CD4-positive, alpha-beta memory T cell (primary cell): ENCODE measurements around the gene SLBP. TPM values are rescaled to one million over a fixed set of nuclear protein-coding genes. Genes with fewer than 3 reads are reported as not detected.
A peak's percentile ranks its signal among the peaks of the same experiment; 100 is the strongest.

Experiments
- CTCF ChIA-PET: fragments of 350-600 bp; sonication (Branson Sonifier 250); formaldehyde crosslinking; loops from one replicate; lab custom pipeline; 2021; ENCODE audit warnings: inconsistent platforms; ENCODE audit not compliant: partially characterized antibody; lab: Charles Lee
- POLR2A ChIA-PET: fragments of 350-600 bp; sonication (Branson Sonifier 250); formaldehyde crosslinking; loops from one replicate; lab custom pipeline; 2021; ENCODE audit not compliant: partially characterized antibody; lab: Charles Lee
- DNase-seq, 5 donors: peaks; one replicate each; pipeline versions ENCODE4 v3.0.0 to v3.0.0-alpha.2; 2020 to 2022; ENCODE audit warnings: mixed read lengths in 1 of 5
- H3K27ac ChIP-seq: one replicate; pipeline ENCODE4 v1.7.0; 2013; ENCODE audit warnings: low read depth, low read length
- H3K27me3 ChIP-seq: 2 replicates; pipeline ENCODE4 v1.7.0; 2013; ENCODE audit warnings: mild to moderate bottlenecking, low read length, moderate library complexity; ENCODE audit not compliant: insufficient read depth
- H3K36me3 ChIP-seq: 2 replicates; pipeline ENCODE4 v1.7.0; 2013; ENCODE audit warnings: mild to moderate bottlenecking, low read length, moderate library complexity; ENCODE audit not compliant: insufficient read depth
- H3K4me1 ChIP-seq: 2 replicates; pipeline ENCODE4 v1.7.0; 2013; ENCODE audit warnings: mild to moderate bottlenecking, low read length, moderate library complexity; ENCODE audit not compliant: insufficient read depth
- H3K4me3 ChIP-seq, 2 donors: one replicate each; pipeline ENCODE4 v1.7.0; 2013; ENCODE audit warnings: low read length in 2 of 2, mild to moderate bottlenecking in 1 of 2
- H3K9me3 ChIP-seq, 2 donors: one replicate each; pipeline ENCODE4 v1.7.0; 2013; ENCODE audit warnings: low read length in 2 of 2, control low read depth in 1 of 2; ENCODE audit not compliant: control insufficient read depth in 1 of 2
- H3K27ac Mint-ChIP-seq, 7 donors: one replicate each; pipeline ENCODE4 v1.8.0; 2020 to 2021; ENCODE audit warnings: mixed read lengths in 7 of 7, mild to moderate bottlenecking in 6 of 7, inconsistent platforms in 3 of 7, moderate library complexity in 3 of 7
- H3K27me3 Mint-ChIP-seq, 2 donors: one replicate each; pipeline ENCODE4 v1.8.0; 2020 to 2021; ENCODE audit warnings: mixed read lengths in 2 of 2
- H3K36me3 Mint-ChIP-seq, 2 donors: one replicate each; pipeline ENCODE4 v1.8.0; 2020 to 2021; ENCODE audit warnings: mixed read lengths in 2 of 2, inconsistent platforms in 1 of 2, mild to moderate bottlenecking in 1 of 2
- H3K4me1 Mint-ChIP-seq, 4 donors: one replicate each; pipeline ENCODE4 v1.8.0; 2020 to 2021; ENCODE audit warnings: mixed read lengths in 4 of 4, mild to moderate bottlenecking in 1 of 4
- H3K4me3 Mint-ChIP-seq, 8 donors: one replicate each; pipeline ENCODE4 v1.8.0; 2020 to 2021; ENCODE audit warnings: mixed read lengths in 8 of 8, mild to moderate bottlenecking in 7 of 8, moderate library complexity in 6 of 8, inconsistent platforms in 3 of 8
- H3K9me3 Mint-ChIP-seq, 8 donors: one replicate each; pipeline ENCODE4 v1.8.0; 2020 to 2021; ENCODE audit warnings: mixed read lengths in 8 of 8, mild to moderate bottlenecking in 5 of 8, inconsistent platforms in 3 of 8, moderate library complexity in 1 of 8
- intact Hi-C: fragments of 100-400 bp; cut with micrococcal nuclease; formaldehyde crosslinking; loops from one replicate; pipeline ENCODE4 v1.15.1; 2023
- polyA plus RNA-seq, 2 donors: library from polyadenylated mRNA; unstranded; fragments of 300-500 nt; fragmentation: Illumina TruSeq; gene quantifications; one replicate each; pipeline ENCODE4 v1.2.3, GENCODE V29; 2021
- total RNA-seq, 2 experiments: library from RNA; stranded (reverse); gene quantifications; one replicate each; pipeline ENCODE4 v1.2.3, GENCODE V29; 2021

The SLBP gene
- total and polyA plus RNA-seq, 4 experiments from 2014 or later: 41.8 to 71.6 (median 58.0) TPM

- Histone ChIP-seq H3K27ac (no peak overlapping the region), H3K36me3 (peaks cover 65% of the 10 kb centered on the region), H3K4me1 (no peaks in the 10 kb centered on the region), H3K4me3 (no peak overlapping the region), H3K9me3 (peaks cover 0 to 9% of the 10 kb centered on the region in 2 donors), H3K27me3 (no peaks in the 10 kb centered on the region)
- H3K4me3 Mint-ChIP-seq: no peak overlapping the region
- intact Hi-C loops: no loop called here
- no peak for DNase-seq
- no peaks in the 10 kb centered on the region for H3K27me3 Mint-ChIP-seq
- CTCF ChIA-PET: interaction anchor here (1.5 to 3.0 kb wide), 2 partner anchors 11 to 44 kb away, joined by 4 to 13 read pairs; no protein-coding TSS in a partner anchor
- peaks cover 43 to 58% of the 10 kb centered on the region in 2 donors for H3K36me3 Mint-ChIP-seq
- no peak overlapping the region for H3K27ac Mint-ChIP-seq
- peaks cover 0 to 17% (median 6%) of the 10 kb centered on the region in 8 donors for H3K9me3 Mint-ChIP-seq
- H3K4me1 Mint-ChIP-seq: no peaks in the 10 kb centered on the region
- POLR2A ChIA-PET: interaction anchor here (1.2 kb wide), 1 partner anchor 9 kb away, joined by 5 read pairs; no protein-coding TSS in a partner anchor
These were observed 24.7 kb upstream of the SLBP start for GRCh38 chr4:1736812-1737211.

- DNase-seq: no peak
- ChIA-PET CTCF (no interaction called here), POLR2A (no interaction called here)
These were observed 23.1 kb upstream of the SLBP start for GRCh38 chr4:1735215-1735614.

GRCh38 chr4:1732911-1733310 is 20.8 kb upstream of the SLBP start:
- POLR2A ChIA-PET: interaction anchor here (1.0 kb wide), 1 partner anchor 42 kb away, joined by 3 read pairs; no protein-coding TSS in a partner anchor

More at GRCh38 chr4:1735215-1735614, 23.1 kb upstream of the SLBP start:
- peak overlapping the region in 1 of 7 donors; percentile 37 for H3K27ac Mint-ChIP-seq
- H3K27me3 Mint-ChIP-seq: no peaks in the 10 kb centered on the region
- Histone ChIP-seq H3K36me3 (peaks cover 61% of the 10 kb centered on the region), H3K27ac (no peak overlapping the region), H3K4me3 (no peak overlapping the region), H3K27me3 (no peaks in the 10 kb centered on the region), H3K4me1 (peaks cover 5% of the 10 kb centered on the region), H3K9me3 (peaks cover 0 to 9% of the 10 kb centered on the region in 2 donors)
- no peak overlapping the region for H3K4me3 Mint-ChIP-seq
- intact Hi-C loops: no loop called here
- H3K4me1 Mint-ChIP-seq: peaks cover 0 to 15% (median 1%) of the 10 kb centered on the region in 4 donors
- H3K36me3 Mint-ChIP-seq: peaks cover 32 to 57% of the 10 kb centered on the region in 2 donors
- peaks cover 0 to 17% (median 6%) of the 10 kb centered on the region in 8 donors for H3K9me3 Mint-ChIP-seq

GRCh38 chr4:1731180-1731579 is 19.1 kb upstream of the SLBP start:
- CTCF ChIA-PET: interaction anchor here (1.1 to 18.0 kb wide), 3 partner anchors 11 to 49 kb away, joined by 3 to 591 read pairs (median 3); no protein-coding TSS in a partner anchor
- Mint-ChIP-seq H3K27me3 (no peaks in the 10 kb centered on the region), H3K36me3 (peaks cover 25 to 56% of the 10 kb centered on the region in 2 donors), H3K4me3 (no peak overlapping the region), H3K4me1 (peaks cover 10 to 50% (median 20%) of the 10 kb centered on the region in 4 donors), H3K9me3 (peaks cover 0 to 3% (median 0%) of the 10 kb centered on the region in 8 donors), H3K27ac (peak overlapping the region in 1 of 7 donors; percentile 57)
- Histone ChIP-seq H3K4me1 (peaks cover 33% of the 10 kb centered on the region), H3K27ac (no peak overlapping the region), H3K27me3 (no peaks in the 10 kb centered on the region), H3K9me3 (no peaks in the 10 kb centered on the region), H3K4me3 (no peak overlapping the region), H3K36me3 (peaks cover 61% of the 10 kb centered on the region)
- intact Hi-C loops: no loop called here
- DNase-seq: no peak
- POLR2A ChIA-PET: interaction anchor here (1.0 to 2.3 kb wide), 3 partner anchors 9 to 38 kb away, joined by 3 to 7 read pairs (median 3); partner anchors contain the start of gene SLBP

More at GRCh38 chr4:1732911-1733310, 20.8 kb upstream of the SLBP start:
- intact Hi-C loops: no loop called here
- DNase-seq: no peak
- H3K4me1 Mint-ChIP-seq: peaks cover 5 to 33% (median 13%) of the 10 kb centered on the region in 4 donors
- Histone ChIP-seq H3K27ac (no peak overlapping the region), H3K4me1 (peaks cover 21% of the 10 kb centered on the region), H3K4me3 (no peak overlapping the region), H3K9me3 (peaks cover 0 to 3% of the 10 kb centered on the region in 2 donors), H3K36me3 (peaks cover 67% of the 10 kb centered on the region), H3K27me3 (no peaks in the 10 kb centered on the region)
- H3K27me3 Mint-ChIP-seq: no peaks in the 10 kb centered on the region
- peak overlapping the region in 1 of 7 donors; percentile 12 for H3K27ac Mint-ChIP-seq
- peak overlapping the region in 1 of 8 donors; percentile 22 for H3K4me3 Mint-ChIP-seq
- peaks cover 0 to 7% (median 0%) of the 10 kb centered on the region in 8 donors for H3K9me3 Mint-ChIP-seq
- CTCF ChIA-PET: interaction anchor here (0.7 to 18.0 kb wide), 4 partner anchors 21 to 167 kb away, joined by 3 to 591 read pairs (median 6); partner anchors contain the start of gene SLBP
- H3K36me3 Mint-ChIP-seq: peaks cover 28 to 62% of the 10 kb centered on the region in 2 donors

GRCh38 chr4:1730532-1731135 is 18.5 kb upstream of the SLBP start:
- Mint-ChIP-seq H3K27ac (peak overlapping the region in 1 of 7 donors; percentile 8), H3K4me1 (peaks cover 12 to 53% (median 23%) of the 10 kb centered on the region in 4 donors), H3K27me3 (no peaks in the 10 kb centered on the region), H3K9me3 (peaks cover 0 to 3% (median 0%) of the 10 kb centered on the region in 8 donors), H3K4me3 (no peak overlapping the region), H3K36me3 (peaks cover 26 to 56% of the 10 kb centered on the region in 2 donors)
- ChIA-PET POLR2A (interaction anchor here (1.0 to 2.3 kb wide), 4 partner anchors 9 to 39 kb away, joined by 3 to 7 read pairs (median 4); partner anchors contain the start of gene SLBP), CTCF (interaction anchor here (0.6 to 18.0 kb wide), 12 partner anchors 11 to 453 kb away, joined by 3 to 591 read pairs (median 3); partner anchors contain the start of gene SLBP)
- Histone ChIP-seq H3K27me3 (no peaks in the 10 kb centered on the region), H3K4me1 (peaks cover 38% of the 10 kb centered on the region), H3K9me3 (no peaks in the 10 kb centered on the region), H3K27ac (no peak overlapping the region), H3K4me3 (no peak overlapping the region), H3K36me3 (peaks cover 61% of the 10 kb centered on the region)
- intact Hi-C loops: no loop called here
- no peak for DNase-seq

GRCh38 chr4:1728061-1728980 is 16.2 kb upstream of the SLBP start:
- Histone ChIP-seq H3K4me1 (peaks cover 62% of the 10 kb centered on the region), H3K4me3 (no peak overlapping the region), H3K27ac (no peak overlapping the region), H3K36me3 (peaks cover 58% of the 10 kb centered on the region), H3K9me3 (no peaks in the 10 kb centered on the region), H3K27me3 (no peaks in the 10 kb centered on the region)
- intact Hi-C loops: loop anchor here (10.0 kb wide), 1 partner anchor 686 kb away; the partner anchor contains the start of genes CFAP99 and ZFYVE28
- no peak for DNase-seq
- ChIA-PET CTCF (interaction anchor here (1.3 to 18.0 kb wide), 2 partner anchors 13 to 37 kb away, joined by 3 to 591 read pairs; no protein-coding TSS in a partner anchor), POLR2A (interaction anchor here (1.1 to 1.5 kb wide), 2 partner anchors 35 kb away, joined by 5 read pairs; no protein-coding TSS in a partner anchor)
- Mint-ChIP-seq H3K27me3 (no peaks in the 10 kb centered on the region), H3K9me3 (peaks cover 0 to 5% (median 0%) of the 10 kb centered on the region in 8 donors), H3K4me1 (peaks cover 23 to 75% (median 39%) of the 10 kb centered on the region in 4 donors), H3K27ac (peak overlapping the region in 3 of 7 donors; percentile 15 to 62 (median 32)), H3K4me3 (no peak overlapping the region), H3K36me3 (peaks cover 34 to 57% of the 10 kb centered on the region in 2 donors)
